ENCODE results near the gene TMEM80. TPM values are rescaled to one million over a fixed set of nuclear protein-coding genes. Genes with fewer than 3 reads are reported as not detected.

Gene TMEM80
- total and polyA plus RNA-seq, 2 experiments from 2014 or later, result 12.8 to 25.4 TPM

DNA sequence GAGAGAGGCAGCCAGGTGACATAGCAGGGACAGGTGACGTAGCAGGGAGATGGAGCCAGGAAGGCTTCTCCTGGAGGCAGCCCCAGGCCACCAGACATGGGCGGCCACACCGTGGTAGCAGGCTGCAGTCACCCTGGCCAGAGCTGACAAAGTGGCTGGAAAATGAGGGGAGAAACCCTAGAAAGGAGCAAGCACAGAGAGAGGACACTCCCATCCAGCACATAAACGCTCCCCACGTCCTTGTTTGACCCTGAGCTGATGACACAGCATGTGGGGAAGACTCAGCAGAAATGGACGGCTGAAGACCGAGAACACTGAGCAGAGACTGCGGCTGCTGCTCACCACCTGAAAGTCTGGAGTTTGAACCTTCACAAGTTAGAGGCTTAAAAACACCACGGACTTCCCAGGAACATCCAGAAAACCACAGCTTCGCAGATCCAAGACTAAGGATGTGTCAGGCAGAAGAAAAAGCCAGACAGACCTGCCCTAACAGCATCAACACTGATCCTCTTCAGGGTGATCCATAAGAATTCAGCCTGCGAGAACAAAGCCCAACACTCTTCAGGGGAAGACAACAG lies 29.8 kb upstream of the TMEM80 start:
- no peak for ATAC-seq
- Histone ChIP-seq H3K9me2 (ENCODE audit: insufficient read depth) (no peaks in the 10 kb centered on the region), H3K79me2 (replicated peaks; ENCODE audit: insufficient read depth) (peaks cover 3% of the 10 kb centered on the region; the same call in 1 of the 2 replicates), H3K27me3 (ENCODE audit: insufficient read depth) (no peaks in the 10 kb centered on the region), H3K4me3 (no peak overlapping the region), H4K20me1 (replicated peaks; ENCODE audit: insufficient read depth) (peaks cover 15% of the 10 kb centered on the region; the same call in 1 of the 2 replicates), H3K4me1 (ENCODE audit: insufficient read depth) (no peaks in the 10 kb centered on the region), H2AFZ (no peak overlapping the region), H3K27ac (ENCODE audit: low read depth) (no peak overlapping the region), H3K4me2 (no peak overlapping the region), H3F3A (replicated peaks; ENCODE audit: low read depth) (peaks cover 22% of the 10 kb centered on the region; the same call in 1 of the 2 replicates), H3K36me3 (ENCODE audit: insufficient read depth) (no peaks in the 10 kb centered on the region)
- TF ChIP-seq EZH2 (IDR thresholded peaks at IDR 0.05; ENCODE audit: low read depth, unreplicated experiment), result no peak
- no peak for TF ChIP-seq JUNB (IDR thresholded peaks at IDR 0.05; ENCODE audit: unreplicated experiment)
- no peak for TF ChIP-seq ZNF462 (CRISPR knock-in tag; IDR thresholded peaks at IDR 0.05)
- TF ChIP-seq STAT1 (IDR thresholded peaks at IDR 0.05; ENCODE audit: unreplicated experiment), result no peak
- TF ChIP-seq ZNF114 (CRISPR knock-in tag; IDR thresholded peaks at IDR 0.05), result no peak
- TF ChIP-seq, protein P1, sequence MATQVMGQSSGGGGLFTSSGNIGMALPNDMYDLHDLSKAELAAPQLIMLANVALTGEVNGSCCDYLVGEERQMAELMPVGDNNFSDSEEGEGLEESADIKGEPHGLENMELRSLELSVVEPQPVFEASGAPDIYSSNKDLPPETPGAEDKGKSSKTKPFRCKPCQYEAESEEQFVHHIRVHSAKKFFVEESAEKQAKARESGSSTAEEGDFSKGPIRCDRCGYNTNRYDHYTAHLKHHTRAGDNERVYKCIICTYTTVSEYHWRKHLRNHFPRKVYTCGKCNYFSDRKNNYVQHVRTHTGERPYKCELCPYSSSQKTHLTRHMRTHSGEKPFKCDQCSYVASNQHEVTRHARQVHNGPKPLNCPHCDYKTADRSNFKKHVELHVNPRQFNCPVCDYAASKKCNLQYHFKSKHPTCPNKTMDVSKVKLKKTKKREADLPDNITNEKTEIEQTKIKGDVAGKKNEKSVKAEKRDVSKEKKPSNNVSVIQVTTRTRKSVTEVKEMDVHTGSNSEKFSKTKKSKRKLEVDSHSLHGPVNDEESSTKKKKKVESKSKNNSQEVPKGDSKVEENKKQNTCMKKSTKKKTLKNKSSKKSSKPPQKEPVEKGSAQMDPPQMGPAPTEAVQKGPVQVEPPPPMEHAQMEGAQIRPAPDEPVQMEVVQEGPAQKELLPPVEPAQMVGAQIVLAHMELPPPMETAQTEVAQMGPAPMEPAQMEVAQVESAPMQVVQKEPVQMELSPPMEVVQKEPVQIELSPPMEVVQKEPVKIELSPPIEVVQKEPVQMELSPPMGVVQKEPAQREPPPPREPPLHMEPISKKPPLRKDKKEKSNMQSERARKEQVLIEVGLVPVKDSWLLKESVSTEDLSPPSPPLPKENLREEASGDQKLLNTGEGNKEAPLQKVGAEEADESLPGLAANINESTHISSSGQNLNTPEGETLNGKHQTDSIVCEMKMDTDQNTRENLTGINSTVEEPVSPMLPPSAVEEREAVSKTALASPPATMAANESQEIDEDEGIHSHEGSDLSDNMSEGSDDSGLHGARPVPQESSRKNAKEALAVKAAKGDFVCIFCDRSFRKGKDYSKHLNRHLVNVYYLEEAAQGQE (IDR thresholded peaks at IDR 0.05; ENCODE audit: unreplicated experiment), result no peak
- TF ChIP-seq CREB1 (CRISPR knock-in tag; IDR thresholded peaks at IDR 0.05; ENCODE audit: low read depth), result no peak
- no peak for TF ChIP-seq POLR2AphosphoS5 (IDR thresholded peaks at IDR 0.05; ENCODE audit: low read depth)
- no peak for TF ChIP-seq NANOG (IDR thresholded peaks at IDR 0.05; ENCODE audit: borderline replicate concordance)
- no peak for TF ChIP-seq ETS1 (IDR thresholded peaks at IDR 0.05)
- TF ChIP-seq, protein P2, sequence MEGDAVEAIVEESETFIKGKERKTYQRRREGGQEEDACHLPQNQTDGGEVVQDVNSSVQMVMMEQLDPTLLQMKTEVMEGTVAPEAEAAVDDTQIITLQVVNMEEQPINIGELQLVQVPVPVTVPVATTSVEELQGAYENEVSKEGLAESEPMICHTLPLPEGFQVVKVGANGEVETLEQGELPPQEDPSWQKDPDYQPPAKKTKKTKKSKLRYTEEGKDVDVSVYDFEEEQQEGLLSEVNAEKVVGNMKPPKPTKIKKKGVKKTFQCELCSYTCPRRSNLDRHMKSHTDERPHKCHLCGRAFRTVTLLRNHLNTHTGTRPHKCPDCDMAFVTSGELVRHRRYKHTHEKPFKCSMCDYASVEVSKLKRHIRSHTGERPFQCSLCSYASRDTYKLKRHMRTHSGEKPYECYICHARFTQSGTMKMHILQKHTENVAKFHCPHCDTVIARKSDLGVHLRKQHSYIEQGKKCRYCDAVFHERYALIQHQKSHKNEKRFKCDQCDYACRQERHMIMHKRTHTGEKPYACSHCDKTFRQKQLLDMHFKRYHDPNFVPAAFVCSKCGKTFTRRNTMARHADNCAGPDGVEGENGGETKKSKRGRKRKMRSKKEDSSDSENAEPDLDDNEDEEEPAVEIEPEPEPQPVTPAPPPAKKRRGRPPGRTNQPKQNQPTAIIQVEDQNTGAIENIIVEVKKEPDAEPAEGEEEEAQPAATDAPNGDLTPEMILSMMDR (conservative IDR thresholded peaks at IDR 0.05; ENCODE audit: low read depth in 2 of 2), result no peak
- TF ChIP-seq EZH2phosphoT487 (IDR thresholded peaks at IDR 0.05; ENCODE audit: unreplicated experiment), result no peak
- TF ChIP-seq ZNF331 (CRISPR knock-in tag; IDR thresholded peaks at IDR 0.05; ENCODE audit: low read depth), result no peak
- Mint-ChIP-seq H3K27me3 (ENCODE audit: insufficient read depth, low read depth, poor library complexity) (peaks cover 3% of the 10 kb centered on the region), H3K36me3 (ENCODE audit: low read depth) (peaks cover 27% of the 10 kb centered on the region), H3K9me3 (no peaks in the 10 kb centered on the region), H3K27ac (no peak overlapping the region; the same call in 1 of the 2 replicates), H3K4me1 (0 out of 3 replicates have a peak, but pooled peaks cover 3% of the 10 kb centered on the region), H3K4me3 (no peak overlapping the region)
- DNase-seq (ENCODE audit: low spot score), result no peak
